ENCODE data around the gene C1GALT1. TPM values are rescaled to one million over a fixed set of nuclear protein-coding genes. Genes with fewer than 3 reads are reported as not detected.

Gene C1GALT1
- total RNA-seq, 1 donor from 2014 or later: 33.7 TPM

DNA sequence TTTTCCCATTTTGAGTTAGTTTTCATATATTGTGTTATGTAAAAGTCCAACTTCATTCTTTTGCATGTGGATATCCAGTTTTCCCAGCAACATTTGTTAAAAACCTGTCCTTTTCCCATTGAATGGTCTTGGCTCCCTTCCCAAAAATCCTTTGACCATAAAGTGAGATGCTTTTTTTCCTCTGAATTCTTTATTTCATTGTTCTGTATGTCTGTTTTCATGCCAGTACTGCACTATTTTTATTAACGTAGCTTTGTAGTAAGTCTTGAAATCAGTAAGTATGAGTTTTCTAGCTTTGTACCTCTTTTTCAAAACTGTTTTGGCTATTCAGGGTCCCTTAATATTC, 20.0 kb downstream of the C1GALT1 start:
- ATAC-seq: no peak

GRCh38 chr7:7203813-7204575, 21.6 kb downstream of the C1GALT1 start:
- ATAC-seq: no peak

GRCh38 chr7:7207876-7208275, 25.5 kb downstream of the C1GALT1 start:
- peak; percentile 82 for ATAC-seq

GRCh38 chr7:7208520-7208919, 26.2 kb downstream of the C1GALT1 start:
- no peak for ATAC-seq

DNA sequence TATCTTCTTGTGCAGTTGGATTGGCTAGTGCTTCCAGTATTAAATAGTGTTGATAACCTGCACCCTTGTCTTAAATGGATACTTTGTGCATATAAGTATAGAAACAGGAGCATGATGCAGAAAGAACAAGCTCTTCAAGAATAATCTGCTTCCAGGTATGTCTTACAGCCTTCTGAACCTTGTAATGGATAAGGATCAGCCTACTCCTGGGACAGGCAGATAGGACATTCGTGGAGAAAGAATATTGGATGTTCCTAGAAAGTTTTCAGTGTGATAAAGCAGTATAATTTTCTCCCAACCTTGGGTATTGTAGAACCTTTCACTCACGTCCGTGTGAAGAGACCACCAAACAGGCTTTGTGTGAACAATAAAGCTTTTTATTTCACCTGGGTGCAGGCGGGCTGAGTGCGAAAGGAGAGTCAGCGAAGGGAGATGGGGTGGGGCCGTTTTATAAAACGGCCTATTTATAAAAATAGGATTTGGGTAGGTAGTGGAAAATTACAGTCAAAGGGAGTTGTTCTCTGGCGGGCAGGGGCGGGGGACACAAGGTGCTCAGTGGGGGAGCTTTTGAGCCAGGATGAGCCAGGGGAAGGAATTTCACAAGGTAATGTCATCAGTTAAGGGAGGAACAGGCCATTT, 27.2 kb downstream of the C1GALT1 start:
- no peak for ATAC-seq

GRCh38 chr7:7210475-7211237, 28.3 kb downstream of the C1GALT1 start:
- no peak for ATAC-seq

- no peak for ATAC-seq
Observed at GRCh38 chr7:7212612-7213011, 30.3 kb downstream of the C1GALT1 start.

GRCh38 chr7:7214398-7215347, 32.3 kb downstream of the C1GALT1 start:
- peak; percentile 79 for ATAC-seq

- no peak for ATAC-seq
Observed at GRCh38 chr7:7216279-7216678, 33.9 kb downstream of the C1GALT1 start.

GRCh38 chr7:7219216-7219615, 36.9 kb downstream of the C1GALT1 start:
- ATAC-seq: no peak

- ATAC-seq: no peak
Observed at GRCh38 chr7:7220821-7221220, 38.5 kb downstream of the C1GALT1 start.

DNA sequence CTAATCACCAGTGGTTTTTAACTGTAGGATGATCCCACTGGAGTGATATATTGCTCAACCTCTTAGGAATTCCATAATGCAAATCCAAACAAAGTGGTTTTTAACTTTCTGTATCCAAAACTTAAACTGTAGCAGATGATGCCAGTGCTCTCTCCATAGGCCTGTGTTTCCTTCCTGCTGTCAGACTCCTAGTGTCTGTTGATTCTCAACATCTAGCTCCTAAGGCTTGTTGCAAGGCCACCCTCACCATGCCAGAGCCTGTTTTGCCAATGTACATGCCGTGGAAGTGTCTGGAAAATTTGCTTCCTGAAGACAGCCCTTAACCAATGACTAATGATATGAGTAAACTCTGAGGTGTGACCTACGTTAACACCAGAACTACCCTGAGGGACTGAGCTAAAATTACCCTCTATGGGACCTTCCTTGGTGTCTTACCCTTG, 39.3 kb downstream of the C1GALT1 start:
- ATAC-seq: peak; percentile 99

DNA sequence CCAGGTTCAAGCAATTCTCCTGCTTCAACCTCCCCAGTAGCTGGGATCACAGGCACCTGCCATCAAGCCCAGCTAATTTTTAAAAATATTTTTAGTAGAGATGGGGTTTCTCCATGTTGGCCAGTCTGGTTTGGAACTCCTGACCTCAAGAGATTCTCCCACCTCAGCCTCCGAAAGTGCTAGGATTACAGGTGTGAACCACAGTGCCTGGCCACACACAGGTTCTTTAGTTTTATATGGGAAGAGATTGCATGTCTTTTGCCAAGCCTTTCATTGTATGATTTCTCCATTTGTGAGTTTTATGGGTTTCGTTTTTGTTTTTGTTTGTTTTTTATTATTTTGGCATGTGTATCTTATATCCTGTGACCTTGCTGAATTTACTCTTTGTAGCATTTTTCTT, 40.9 kb downstream of the C1GALT1 start:
- ATAC-seq: no peak

DNA sequence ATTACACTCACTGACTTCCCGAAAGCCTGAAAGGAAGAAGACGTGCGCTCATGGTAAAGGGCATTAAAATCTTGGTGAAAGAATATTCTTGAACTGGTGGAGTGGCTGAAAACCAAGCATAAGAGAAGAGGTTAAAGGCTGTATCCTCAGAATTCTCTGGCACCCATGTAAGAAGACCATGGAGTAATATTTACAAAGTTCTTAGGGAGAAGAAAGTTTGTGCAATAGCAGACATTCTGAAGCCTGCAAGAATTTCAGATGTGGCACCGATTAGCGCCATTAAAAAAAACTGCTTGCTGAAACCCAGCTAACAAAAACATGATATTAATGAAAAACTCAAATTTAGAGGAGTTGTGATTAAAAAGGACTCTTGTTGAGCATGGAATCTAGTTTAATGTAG, 44.1 kb downstream of the C1GALT1 start:
- no peak for ATAC-seq

- no peak for ATAC-seq
Observed at GRCh38 chr7:7228472-7228871, 46.1 kb downstream of the C1GALT1 start.

DNA sequence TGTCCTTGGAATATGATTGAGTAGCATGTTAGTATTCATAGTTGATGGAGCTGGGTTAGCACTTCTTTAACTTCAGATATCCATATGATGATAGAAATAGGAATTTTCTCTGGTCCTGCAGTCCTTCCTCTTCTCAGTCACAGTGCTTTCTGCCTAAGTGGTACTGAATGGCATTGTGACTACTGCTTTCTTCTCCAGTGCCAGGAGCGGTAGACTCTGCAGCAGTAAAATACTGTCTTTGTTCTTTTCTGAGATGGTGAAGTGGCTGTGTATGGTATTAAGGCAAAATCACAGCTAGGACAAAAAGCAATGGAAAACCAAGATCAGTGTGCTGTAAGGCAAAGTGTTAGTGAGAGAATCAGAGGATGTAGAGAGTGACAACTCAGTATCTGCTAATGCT, 46.6 kb downstream of the C1GALT1 start:
- no peak for ATAC-seq

DNA sequence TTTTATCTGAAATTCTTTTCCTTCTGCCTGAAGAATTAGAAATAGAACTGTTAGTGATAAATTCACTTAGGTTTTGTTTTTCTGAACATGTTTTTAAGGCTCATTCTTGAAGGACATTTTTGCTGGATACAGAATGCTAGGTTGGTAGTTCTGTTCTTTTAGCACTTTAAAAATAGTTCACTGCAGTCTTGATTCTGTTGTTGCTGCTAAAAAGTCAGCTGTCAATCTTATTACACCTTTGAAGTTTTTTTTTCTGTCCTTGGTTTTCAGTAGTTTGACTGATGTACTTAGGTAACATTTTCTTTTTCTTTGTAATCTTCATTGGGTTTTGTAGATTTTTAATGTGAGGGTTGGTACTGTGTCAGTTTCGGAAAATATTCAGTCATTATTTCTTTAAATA, 48.7 kb downstream of the C1GALT1 start:
- ATAC-seq: no peak

DNA sequence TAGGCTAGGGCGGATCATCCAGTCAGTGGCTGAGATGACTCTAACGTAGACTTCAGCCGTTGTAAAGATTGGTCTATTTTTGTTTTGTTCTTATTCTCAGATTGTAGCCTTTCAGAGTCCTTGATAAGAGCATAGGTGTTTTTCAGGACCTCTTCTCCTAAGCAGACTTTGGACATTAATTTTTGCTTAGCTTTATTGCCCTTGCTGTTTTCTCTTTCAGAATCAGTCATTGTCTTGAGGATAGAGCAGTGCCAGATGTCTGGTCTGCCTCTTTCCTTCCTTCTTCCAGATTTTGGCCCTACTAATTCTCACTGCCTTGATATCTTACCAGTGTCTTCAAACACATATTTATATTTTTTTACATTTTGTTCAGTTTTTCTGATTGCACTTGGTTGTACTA, 49.5 kb downstream of the C1GALT1 start:
- no peak for ATAC-seq

GRCh38 chr7:7235347-7235746, 53.0 kb downstream of the C1GALT1 start:
- no peak for ATAC-seq

- ATAC-seq: peak; percentile 95
Observed at GRCh38 chr7:7236041-7236440, 53.7 kb downstream of the C1GALT1 start.

GRCh38 chr7:7237201-7237977, 55.0 kb downstream of the C1GALT1 start:
- ATAC-seq: no peak

DNA sequence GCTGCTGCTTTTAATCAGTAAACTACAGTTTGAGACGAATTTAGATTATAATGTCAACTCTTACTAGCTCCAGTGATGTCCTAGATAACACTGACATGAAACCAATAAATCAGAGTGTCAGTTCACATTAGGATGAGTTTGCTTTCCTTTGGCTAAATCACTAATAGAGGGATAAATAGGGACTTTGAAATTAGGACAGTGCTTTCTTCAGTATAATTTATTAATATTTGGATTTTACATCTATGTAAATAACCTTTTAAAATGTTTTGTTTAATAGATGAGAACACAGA, 55.6 kb downstream of the C1GALT1 start:
- no peak for ATAC-seq

Measured in esophagus mucosa (tissue), 1 donor.